Endothelial cell of umbilical vein (primary cell): ENCODE measurements around the gene CALY. TPM values are rescaled to one million over a fixed set of nuclear protein-coding genes. Genes with fewer than 3 reads are reported as not detected.

Source experiments
- BruUV-seq: library from RNA; stranded (reverse); fragments of 400-500 nt; replicated peaks from 2 replicates; lab custom pipeline; 2021; lab: Mats Ljungman, UMichigan
- CTCF ChIA-PET: fragments of 300-600, 350-600 bp; sonication (Branson Sonifier 250); formaldehyde crosslinking; loops from one replicate; lab custom pipeline; 2021; ENCODE audit warnings: antibody characterized with exemption, inconsistent platforms; lab: Charles Lee
- POLR2A ChIA-PET: fragments of 300-600, 350-600 bp; sonication (Branson Sonifier 250); formaldehyde crosslinking; loops from one replicate; lab custom pipeline; 2021; ENCODE audit warnings: antibody characterized with exemption, inconsistent platforms; lab: Charles Lee
- DNase-seq: peaks from one replicate; pipeline ENCODE4 v3.0.0-alpha.2; 2011; ENCODE audit warnings: low read depth, low spot score
- FAIRE-seq: peaks from 2 replicates; lab custom pipeline; 2011; peaks lifted over from hg19 to GRCh38; lab: Jason Lieb, UNC
- H2AFZ ChIP-seq: 2 replicates; pipeline ENCODE4 v1.6.0; 2012; ENCODE audit warnings: low read depth, low read length, control low read depth, inconsistent platforms
- H3K27ac ChIP-seq: 2 replicates; pipeline ENCODE4 v1.5.1; 2011; ENCODE audit warnings: low read depth, mild to moderate bottlenecking, control low read depth, low read length, moderate library complexity; ENCODE audit not compliant: insufficient read depth
- H3K27me3 ChIP-seq, 2 experiments: 2 replicates each; pipeline versions ENCODE4 v1.6.0 to v1.6.1; 2011; ENCODE audit warnings: low read length in 2 of 2, mixed read lengths in 1 of 2; ENCODE audit not compliant: control insufficient read depth in 2 of 2, insufficient read depth in 2 of 2
- H3K36me3 ChIP-seq, 2 experiments: 2 replicates in 1 of 2; 3 replicates in 1 of 2; pipeline ENCODE4 v1.5.1; 2011; ENCODE audit warnings: low read length in 2 of 2, mild to moderate bottlenecking in 1 of 2, moderate library complexity in 1 of 2; ENCODE audit not compliant: control insufficient read depth in 2 of 2, insufficient read depth in 2 of 2; ENCODE audit errors: extremely low read depth in 1 of 2
- H3K4me1 ChIP-seq: 3 replicates; pipeline ENCODE4 v1.5.1; 2011; ENCODE audit warnings: mild to moderate bottlenecking, low read length; ENCODE audit not compliant: control insufficient read depth, insufficient read depth; ENCODE audit errors: extremely low read depth
- H3K4me2 ChIP-seq: 2 replicates; pipeline ENCODE4 v1.6.1; 2011; ENCODE audit warnings: low read length, control low read depth, mixed read lengths; ENCODE audit not compliant: insufficient read depth
- H3K4me3 ChIP-seq, 3 experiments: fragments of 200-600 bp in 1 of 3; sonication (generic), shearing (Covaris generic) in 1 of 3; replicated peaks in 1 of 3; 2 replicates each; pipeline ENCODE4 v1.5.1; 2011 to 2016; ENCODE audit warnings: control low read depth in 3 of 3, low read length in 3 of 3, mild to moderate bottlenecking in 2 of 3, inconsistent platforms in 1 of 3, low read depth in 1 of 3, moderate library complexity in 1 of 3; ENCODE audit not compliant: insufficient read depth in 1 of 3
- H3K79me2 ChIP-seq: 2 replicates; pipeline ENCODE4 v1.6.0; 2012; ENCODE audit warnings: low read length, inconsistent platforms; ENCODE audit not compliant: control insufficient read depth, insufficient read depth
- H3K9ac ChIP-seq: replicated peaks from 2 replicates; pipeline ENCODE3; 2011; ENCODE audit warnings: low read length, control low read depth; ENCODE audit not compliant: insufficient read depth; ENCODE audit errors: extremely low read depth
- H3K9me1 ChIP-seq: replicated peaks from 3 replicates; pipeline ENCODE4 v1.6.0; 2011; ENCODE audit warnings: mild to moderate bottlenecking, low read length; ENCODE audit not compliant: control insufficient read depth, insufficient read depth; ENCODE audit errors: extremely low read depth
- H3K9me3 ChIP-seq: replicated peaks from 2 replicates; pipeline ENCODE4 v1.5.1; 2012; ENCODE audit warnings: low read length, inconsistent platforms; ENCODE audit not compliant: control insufficient read depth, insufficient read depth
- H4K20me1 ChIP-seq: replicated peaks from 2 replicates; pipeline ENCODE3; 2011; ENCODE audit warnings: mild to moderate bottlenecking, low read length; ENCODE audit not compliant: control insufficient read depth, insufficient read depth; ENCODE audit errors: extremely low read depth
- EZH2 ChIP-seq: IDR thresholded peaks from 2 replicates; pipeline ENCODE4 v1.6.1; 2012; ENCODE audit warnings: borderline replicate concordance, low read depth, mild to moderate bottlenecking, moderate library complexity, low read length, inconsistent platforms; ENCODE audit not compliant: severe bottlenecking
- JUN ChIP-seq: IDR thresholded peaks from 2 replicates; pipeline ENCODE4 v1.6.1; 2011; ENCODE audit warnings: borderline replicate concordance, low read depth; ENCODE audit not compliant: insufficient read length, insufficient read depth
- MAX ChIP-seq: IDR thresholded peaks from 2 replicates; pipeline ENCODE4 v1.6.1; 2011; ENCODE audit not compliant: insufficient read depth, insufficient read length
- MYC ChIP-seq: IDR thresholded peaks from one replicate; pipeline ENCODE4 v1.6.1; 2011; ENCODE audit warnings: mild to moderate bottlenecking, low read depth, low read length
- POLR2A ChIP-seq: IDR thresholded peaks from 2 replicates; pipeline ENCODE4 v1.6.1; 2012; ENCODE audit warnings: low read depth, mild to moderate bottlenecking, control low read depth, low read length
- POLR2AphosphoS5 ChIP-seq: IDR thresholded peaks from 2 replicates; pipeline ENCODE4 v1.6.1; 2012; ENCODE audit warnings: low read depth, mild to moderate bottlenecking, control low read depth, low read length, moderate library complexity; ENCODE audit not compliant: insufficient read depth
- dilution Hi-C: fragments of 300-500 bp; cut with MboI; formaldehyde crosslinking; loops from one replicate; pipeline ENCODE4 v1.15.0; 2019; ENCODE audit warnings: low sequenced_read_pairs; ENCODE audit not compliant: extremely low pct_ligation_motif_present
- intact Hi-C: fragments of 100-400 bp; cut with micrococcal nuclease; formaldehyde crosslinking; loops from one replicate; pipeline ENCODE4 v1.10.0; 2022
- polyA plus RNA-seq, 4 experiments: library from polyadenylated mRNA; depleted of rRNA in 3 of 4; stranded (reverse) in 3 of 4; unstranded in 1 of 4; fragments of >200 nt; gene quantifications; 2 replicates each; pipeline versions ENCODE4 v1.2.1 to v1.2.3, GENCODE V29; 2011 to 2012; ENCODE audit warnings: missing spikeins in 1 of 4
- total RNA-seq: library from RNA; stranded (reverse); gene quantifications from 2 replicates; pipeline ENCODE4 v1.2.3, GENCODE V29; 2021

Gene CALY
- total and polyA plus RNA-seq, 2 donors (not counting 3 experiments of a cell fraction or from before 2014, with no cell fraction given), result not detected

DNA sequence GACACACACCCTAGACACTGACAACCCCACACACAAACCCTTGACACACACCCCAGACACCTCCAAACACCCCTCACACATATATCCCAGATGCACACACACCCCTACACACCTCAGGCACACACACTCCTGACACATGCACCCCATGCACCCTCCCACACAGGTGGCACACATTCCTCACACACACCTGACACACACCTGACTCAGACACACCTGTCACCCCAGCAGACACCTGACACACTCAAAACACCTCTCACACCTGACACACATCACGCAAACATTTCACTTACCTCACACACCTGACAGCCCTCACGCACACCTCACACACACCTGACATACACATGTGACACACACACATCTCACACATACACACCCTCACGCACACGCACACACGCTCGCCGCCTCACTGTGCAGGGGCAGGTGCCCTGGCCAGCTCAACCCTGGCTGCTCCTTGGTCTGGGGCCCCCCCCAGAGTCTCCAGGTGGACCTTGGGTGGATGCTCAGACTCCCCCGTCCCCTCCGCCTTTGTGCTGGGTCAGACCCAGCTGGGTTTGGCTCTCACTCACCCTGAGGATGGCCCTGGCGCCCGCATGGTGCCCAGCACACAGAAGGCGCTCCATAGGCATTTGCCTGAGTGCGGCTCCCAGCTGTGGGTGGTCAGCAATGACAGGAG lies 3.1 kb upstream of the CALY start:
- no peaks in the 10 kb centered on the region for H3K4me1 ChIP-seq
- no peaks in the 10 kb centered on the region for H3K9me3 ChIP-seq
- no peak overlapping the region for H2AFZ ChIP-seq
- H3K9me1 ChIP-seq, result no peaks in the 10 kb centered on the region
- H3K9ac ChIP-seq, result no peak overlapping the region
- CTCF ChIA-PET, result interaction anchor here (1.6 kb wide), 1 partner anchor 10 kb away, joined by 7 read pairs; no protein-coding TSS in a partner anchor
- H3K36me3 ChIP-seq, result no peaks in the 10 kb centered on the region
- FAIRE-seq (no peak), DNase-seq (no peak)
- no peak for TF ChIP-seq JUN
- no peak for TF ChIP-seq MYC
- no peak for TF ChIP-seq POLR2A
- no peak for TF ChIP-seq POLR2AphosphoS5
- no peak for TF ChIP-seq MAX
- no peak for TF ChIP-seq EZH2
- H3K27me3 ChIP-seq, result peaks cover 10 to 25% of the 10 kb centered on the region in 2 experiments
- dilution Hi-C loops, result no loop called here
- H3K4me2 ChIP-seq, result no peak overlapping the region
- no peak overlapping the region for H3K4me3 ChIP-seq
- BruUV-seq, result no TSS peak
- intact Hi-C loops, result no loop called here
- no peak overlapping the region for H3K27ac ChIP-seq
- no peaks in the 10 kb centered on the region for H3K79me2 ChIP-seq
- no peaks in the 10 kb centered on the region for H4K20me1 ChIP-seq
- POLR2A ChIA-PET, result no interaction called here
